ENCODE measurements around the gene GSTM5. TPM values are rescaled to one million over a fixed set of nuclear protein-coding genes. Genes with fewer than 3 reads are reported as not detected.

GSTM5 gene
- total RNA-seq, 4 donors from 2014 or later = 0.51 to 24.8 (median 22.3) TPM

DNA sequence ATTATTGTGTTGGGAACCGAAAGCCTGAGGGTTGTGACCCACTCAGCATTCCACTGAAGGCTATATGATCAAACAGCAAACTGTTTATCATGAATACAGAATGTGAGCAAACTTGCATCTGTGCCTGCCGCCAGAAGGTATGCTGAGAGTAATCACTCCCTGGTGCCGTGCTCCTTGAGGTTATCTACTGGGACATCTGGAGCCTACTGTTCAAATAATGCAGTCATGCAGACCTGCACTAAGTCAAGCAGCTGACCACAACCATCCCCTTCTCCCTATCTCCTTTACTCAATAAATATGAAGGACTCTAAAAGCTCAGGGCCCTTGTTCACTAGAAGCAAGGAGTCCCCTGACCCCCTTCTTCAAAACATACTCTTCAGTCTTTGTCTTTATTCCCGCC is 13.5 kb downstream of the GSTM5 start:
- Histone ChIP-seq H3K4me3 (no peak overlapping the region), H3K27me3 (no peaks in the 10 kb centered on the region), H3K36me3 (no peaks in the 10 kb centered on the region), H3K27ac (no peak overlapping the region), H3K4me1 (no peaks in the 10 kb centered on the region), H3K9me3 (no peaks in the 10 kb centered on the region)
- TF ChIP-seq, protein P1, sequence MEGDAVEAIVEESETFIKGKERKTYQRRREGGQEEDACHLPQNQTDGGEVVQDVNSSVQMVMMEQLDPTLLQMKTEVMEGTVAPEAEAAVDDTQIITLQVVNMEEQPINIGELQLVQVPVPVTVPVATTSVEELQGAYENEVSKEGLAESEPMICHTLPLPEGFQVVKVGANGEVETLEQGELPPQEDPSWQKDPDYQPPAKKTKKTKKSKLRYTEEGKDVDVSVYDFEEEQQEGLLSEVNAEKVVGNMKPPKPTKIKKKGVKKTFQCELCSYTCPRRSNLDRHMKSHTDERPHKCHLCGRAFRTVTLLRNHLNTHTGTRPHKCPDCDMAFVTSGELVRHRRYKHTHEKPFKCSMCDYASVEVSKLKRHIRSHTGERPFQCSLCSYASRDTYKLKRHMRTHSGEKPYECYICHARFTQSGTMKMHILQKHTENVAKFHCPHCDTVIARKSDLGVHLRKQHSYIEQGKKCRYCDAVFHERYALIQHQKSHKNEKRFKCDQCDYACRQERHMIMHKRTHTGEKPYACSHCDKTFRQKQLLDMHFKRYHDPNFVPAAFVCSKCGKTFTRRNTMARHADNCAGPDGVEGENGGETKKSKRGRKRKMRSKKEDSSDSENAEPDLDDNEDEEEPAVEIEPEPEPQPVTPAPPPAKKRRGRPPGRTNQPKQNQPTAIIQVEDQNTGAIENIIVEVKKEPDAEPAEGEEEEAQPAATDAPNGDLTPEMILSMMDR (IDR thresholded peaks at IDR 0.05) = no peak
- TF ChIP-seq POLR2A (IDR thresholded peaks at IDR 0.05) = no peak
- DNase-seq = no peak
- intact Hi-C loops (cut with DNase I; ENCODE audit: low total_unique reads) = no loop called here

DNA sequence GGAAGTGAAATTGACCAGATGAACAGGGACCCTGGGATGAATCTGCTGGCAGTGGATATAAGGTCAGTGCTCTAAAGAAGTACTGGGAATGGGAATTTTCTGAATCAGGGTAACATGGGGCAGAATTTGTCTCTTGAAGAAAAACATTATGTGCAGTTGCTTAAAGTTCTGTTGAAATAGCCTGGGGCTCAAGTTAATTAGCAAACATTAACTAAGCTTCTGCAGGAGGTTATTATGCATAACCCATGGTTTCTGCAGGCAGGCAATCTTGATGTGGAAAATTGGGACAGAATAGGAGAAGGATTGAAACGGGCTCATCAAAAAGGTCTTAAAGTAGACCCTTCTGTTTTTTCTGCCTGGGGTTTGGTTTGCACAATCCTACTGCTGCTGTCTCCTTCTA is 14.0 kb downstream of the GSTM5 start:
- Histone ChIP-seq H3K4me3 (no peak overlapping the region), H3K27me3 (no peaks in the 10 kb centered on the region), H3K36me3 (no peaks in the 10 kb centered on the region), H3K27ac (no peak overlapping the region), H3K9me3 (no peaks in the 10 kb centered on the region), H3K4me1 (no peaks in the 10 kb centered on the region)
- DNase-seq = no peak
- TF ChIP-seq, protein P1 (IDR thresholded peaks at IDR 0.05) = no peak
- no peak for TF ChIP-seq POLR2A (IDR thresholded peaks at IDR 0.05)
- intact Hi-C loops (cut with DNase I; ENCODE audit: low total_unique reads) = no loop called here

DNA sequence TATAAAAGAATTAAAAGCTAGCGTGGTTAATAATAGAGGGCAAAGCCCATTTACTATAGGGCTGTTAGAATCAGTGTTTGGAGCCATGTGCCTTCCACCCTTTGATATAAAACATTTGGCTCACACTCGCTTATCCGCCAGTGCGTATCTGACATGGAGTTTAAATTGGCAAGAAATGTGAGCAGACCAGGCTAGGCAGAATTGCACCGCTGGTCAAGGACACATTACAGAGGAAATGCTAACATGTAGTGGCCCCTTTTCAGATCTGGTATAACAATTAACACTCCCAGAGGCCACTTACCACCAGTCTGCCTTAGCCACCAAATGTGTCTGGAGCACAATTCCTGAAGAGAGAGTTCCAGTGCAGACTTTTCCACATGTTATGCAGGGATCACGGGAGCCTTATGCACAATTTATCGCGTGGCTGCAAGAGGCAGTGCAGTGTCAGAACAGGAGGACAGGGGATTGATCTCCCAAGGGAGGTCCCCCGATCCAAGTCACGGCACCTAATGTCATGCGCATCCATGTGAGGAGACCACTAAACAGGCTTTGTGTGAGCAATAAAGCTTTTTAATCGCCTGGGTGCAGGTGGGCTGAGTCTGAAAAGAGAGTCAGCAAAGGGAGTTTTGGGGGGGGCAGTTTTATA is 14.8 kb downstream of the GSTM5 start:
- Histone ChIP-seq H3K36me3 (no peaks in the 10 kb centered on the region), H3K4me1 (no peaks in the 10 kb centered on the region), H3K4me3 (no peak overlapping the region), H3K9me3 (no peaks in the 10 kb centered on the region), H3K27ac (no peak overlapping the region), H3K27me3 (no peaks in the 10 kb centered on the region)
- intact Hi-C loops (cut with DNase I; ENCODE audit: low total_unique reads) = no loop called here
- no peak for TF ChIP-seq POLR2A (IDR thresholded peaks at IDR 0.05)
- TF ChIP-seq, protein P1 (IDR thresholded peaks at IDR 0.05) = no peak
- no peak for DNase-seq

DNA sequence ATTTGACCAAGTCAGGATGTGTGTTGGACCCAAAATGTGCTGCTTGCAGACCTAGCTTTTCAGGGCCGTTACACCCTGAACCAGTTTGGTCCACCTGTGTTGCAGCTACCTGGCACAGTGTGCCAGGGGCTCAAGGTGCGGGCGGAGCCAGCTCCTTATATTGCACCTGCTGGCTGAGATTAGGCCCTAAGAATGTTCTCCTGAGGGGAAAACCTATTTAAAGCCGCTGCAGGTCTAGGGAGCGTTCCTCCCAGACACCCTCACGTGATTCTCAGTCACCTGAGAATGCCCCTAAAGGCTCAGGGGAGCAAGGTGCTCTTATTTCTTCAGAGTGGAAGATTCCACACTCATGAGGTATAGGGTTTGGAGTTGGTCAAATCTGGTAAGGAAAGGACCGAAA is 16.8 kb downstream of the GSTM5 start:
- no peaks in the 10 kb centered on the region for H3K4me1 ChIP-seq
- no peaks in the 10 kb centered on the region for H3K27me3 ChIP-seq
- no peak for TF ChIP-seq POLR2A (IDR thresholded peaks at IDR 0.05)
- TF ChIP-seq, protein P1 (IDR thresholded peaks at IDR 0.05) = no peak
- no peak for DNase-seq
- H3K9me3 ChIP-seq = no peaks in the 10 kb centered on the region
- intact Hi-C loops (cut with DNase I; ENCODE audit: low total_unique reads) = no loop called here
- H3K36me3 ChIP-seq = no peaks in the 10 kb centered on the region
- no peak overlapping the region for H3K27ac ChIP-seq
- H3K4me3 ChIP-seq = no peak overlapping the region

DNA sequence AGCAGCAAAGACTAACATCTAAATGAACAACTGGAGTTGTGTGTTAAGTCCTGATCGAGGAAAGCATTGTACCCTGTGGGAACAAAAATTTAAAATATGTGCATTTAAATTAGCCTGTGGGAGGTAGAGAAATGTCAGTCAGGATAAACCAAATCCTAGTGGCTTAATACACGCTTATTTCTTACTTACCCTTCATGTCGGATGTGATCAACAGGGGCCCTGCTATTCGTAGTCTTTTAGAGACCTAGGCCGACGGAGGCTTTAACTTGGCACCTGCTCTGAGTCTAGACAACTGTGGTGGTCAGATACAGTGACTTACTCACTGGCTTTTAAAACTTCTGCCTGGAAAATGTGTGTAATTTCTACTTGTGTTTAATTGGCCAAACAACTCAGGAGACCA is 18.6 kb downstream of the GSTM5 start:
- Histone ChIP-seq H3K36me3 (no peaks in the 10 kb centered on the region), H3K4me1 (no peaks in the 10 kb centered on the region), H3K4me3 (no peak overlapping the region), H3K27me3 (no peaks in the 10 kb centered on the region), H3K27ac (no peak overlapping the region), H3K9me3 (no peaks in the 10 kb centered on the region)
- intact Hi-C loops (cut with DNase I; ENCODE audit: low total_unique reads) = no loop called here
- TF ChIP-seq POLR2A (IDR thresholded peaks at IDR 0.05) = no peak
- TF ChIP-seq, protein P1 (IDR thresholded peaks at IDR 0.05) = no peak
- no peak for DNase-seq
